Uterus (tissue), 4 donors: ENCODE results near the gene CACNA1C. TPM values are rescaled to one million over a fixed set of nuclear protein-coding genes. Genes with fewer than 3 reads are reported as not detected.
A peak's percentile ranks its signal among the peaks of the same experiment; 100 is the strongest.

ENCODE experiments used
- DNase-seq, 2 donors: peaks; one replicate each; pipeline ENCODE4 v3.0.0-alpha.2; 2019 to 2020
- H3K27ac ChIP-seq, 2 donors: fragments of 200-600 bp; sonication (generic); 1 replicate in 1 of 2; 2 replicates in 1 of 2; pipeline ENCODE4 v1.5.1; 2016 to 2018
- H3K27me3 ChIP-seq, 2 donors: fragments of 200-600 bp; sonication (generic); one replicate each; pipeline ENCODE4 v1.5.1; 2018 to 2019; ENCODE audit warnings: control low read depth in 1 of 2
- H3K36me3 ChIP-seq, 2 donors: fragments of 200-600 bp; sonication (generic); one replicate each; pipeline ENCODE4 v1.5.1; 2019; ENCODE audit warnings: control low read depth in 1 of 2
- H3K4me1 ChIP-seq, 2 donors: fragments of 200-600 bp; sonication (generic); one replicate each; pipeline ENCODE4 v1.5.1; 2018 to 2019; ENCODE audit warnings: control low read depth in 1 of 2
- H3K4me3 ChIP-seq, 2 donors: fragments of 200-600 bp; sonication (generic); 1 replicate in 1 of 2; 2 replicates in 1 of 2; pipeline ENCODE4 v1.5.1; 2018 to 2019; ENCODE audit warnings: mild to moderate bottlenecking in 1 of 2
- H3K9me3 ChIP-seq, 2 donors: fragments of 200-600 bp; sonication (generic); one replicate each; pipeline ENCODE4 v1.5.1; 2019; ENCODE audit warnings: control low read depth in 1 of 2
- CTCF ChIP-seq, 4 experiments: fragments of 200-600 bp in 2 of 4; fragments of 450-650 bp in 2 of 4; sonication (generic) in 2 of 4; IDR thresholded peaks; one replicate each; pipeline ENCODE4 v1.5.1; 2016 to 2019; ENCODE audit warnings: antibody characterized with exemption in 4 of 4, mild to moderate bottlenecking in 2 of 4, moderate library complexity in 1 of 4
- POLR2A ChIP-seq, 2 donors: fragments of 450-650 bp; IDR thresholded peaks; one replicate each; pipeline ENCODE4 v1.6.1; 2016; ENCODE audit warnings: antibody characterized with exemption in 2 of 2, mild to moderate bottlenecking in 1 of 2, moderate library complexity in 1 of 2
- intact Hi-C: fragments of 100-400 bp; cut with DNase I; formaldehyde crosslinking; loops from one replicate; pipeline ENCODE4 v1.15.1; 2023; ENCODE audit warnings: low total_unique reads
- total RNA-seq, 4 donors: library from RNA; depleted of rRNA in 3 of 4; stranded (reverse); fragments of >200 nt in 3 of 4; gene quantifications; one replicate each; pipeline versions ENCODE4 v1.1.0 to v1.2.4, GENCODE V29; 2014 to 2023
- donor health status: DM: yes; HTN: yes; CAD: no.

The CACNA1C gene
- total RNA-seq, 4 donors from 2014 or later = 15.9 to 121 (median 32.1) TPM

GRCh38 chr12:2299206-2299605 lies 246.4 kb downstream of the CACNA1C start:
- DNase-seq = peak in 1 of 2 donors; percentile 54
- intact Hi-C loops = no loop called here
- no peaks in the 10 kb centered on the region for H3K27me3 ChIP-seq
- H3K9me3 ChIP-seq = no peaks in the 10 kb centered on the region
- no peak overlapping the region for H3K27ac ChIP-seq
- no peaks in the 10 kb centered on the region for H3K4me1 ChIP-seq
- H3K36me3 ChIP-seq = no peaks in the 10 kb centered on the region
- no peak for TF ChIP-seq POLR2A (IDR thresholded peaks at IDR 0.05)
- TF ChIP-seq CTCF (IDR thresholded peaks at IDR 0.05) = no peak
- no peak overlapping the region for H3K4me3 ChIP-seq

- Histone ChIP-seq H3K36me3 (no peaks in the 10 kb centered on the region), H3K27ac (peak overlapping the region in 1 of 2 donors; percentile 17), H3K4me3 (no peak overlapping the region), H3K27me3 (no peaks in the 10 kb centered on the region), H3K9me3 (no peaks in the 10 kb centered on the region), H3K4me1 (no peaks in the 10 kb centered on the region)
- no peak for DNase-seq
- intact Hi-C loops = no loop called here
- TF ChIP-seq CTCF (IDR thresholded peaks at IDR 0.05) (no peak), POLR2A (IDR thresholded peaks at IDR 0.05) (no peak)
These were observed 247.4 kb downstream of the CACNA1C start for GRCh38 chr12:2300168-2300567.

DNA sequence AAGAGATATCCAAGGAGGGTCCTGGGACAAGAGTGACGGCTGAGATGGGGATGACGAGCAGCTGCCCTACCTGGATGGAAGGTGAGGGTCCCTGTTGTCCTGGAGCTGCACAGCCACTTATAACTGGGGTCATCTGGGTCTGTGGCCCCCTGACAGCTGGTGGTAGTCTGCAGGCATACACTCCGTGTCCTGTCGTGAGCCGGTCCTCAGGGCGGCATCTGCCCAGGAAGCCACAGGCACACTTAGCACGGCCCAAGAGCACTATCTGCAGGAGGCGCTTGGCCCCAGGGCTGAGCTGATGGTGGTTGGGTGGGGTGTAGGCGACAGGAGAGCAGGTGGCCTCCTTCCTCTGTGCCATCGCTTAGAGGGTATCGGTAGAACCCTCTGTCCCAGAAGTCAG lies 248.1 kb downstream of the CACNA1C start:
- H3K4me1 ChIP-seq = no peaks in the 10 kb centered on the region
- no peak for DNase-seq
- H3K4me3 ChIP-seq = no peak overlapping the region
- H3K36me3 ChIP-seq = no peaks in the 10 kb centered on the region
- peak overlapping the region; percentile 17 for H3K27ac ChIP-seq
- no peaks in the 10 kb centered on the region for H3K27me3 ChIP-seq
- TF ChIP-seq POLR2A (IDR thresholded peaks at IDR 0.05) (no peak), CTCF (IDR thresholded peaks at IDR 0.05) (no peak)
- no peaks in the 10 kb centered on the region for H3K9me3 ChIP-seq
- intact Hi-C loops = no loop called here

DNA sequence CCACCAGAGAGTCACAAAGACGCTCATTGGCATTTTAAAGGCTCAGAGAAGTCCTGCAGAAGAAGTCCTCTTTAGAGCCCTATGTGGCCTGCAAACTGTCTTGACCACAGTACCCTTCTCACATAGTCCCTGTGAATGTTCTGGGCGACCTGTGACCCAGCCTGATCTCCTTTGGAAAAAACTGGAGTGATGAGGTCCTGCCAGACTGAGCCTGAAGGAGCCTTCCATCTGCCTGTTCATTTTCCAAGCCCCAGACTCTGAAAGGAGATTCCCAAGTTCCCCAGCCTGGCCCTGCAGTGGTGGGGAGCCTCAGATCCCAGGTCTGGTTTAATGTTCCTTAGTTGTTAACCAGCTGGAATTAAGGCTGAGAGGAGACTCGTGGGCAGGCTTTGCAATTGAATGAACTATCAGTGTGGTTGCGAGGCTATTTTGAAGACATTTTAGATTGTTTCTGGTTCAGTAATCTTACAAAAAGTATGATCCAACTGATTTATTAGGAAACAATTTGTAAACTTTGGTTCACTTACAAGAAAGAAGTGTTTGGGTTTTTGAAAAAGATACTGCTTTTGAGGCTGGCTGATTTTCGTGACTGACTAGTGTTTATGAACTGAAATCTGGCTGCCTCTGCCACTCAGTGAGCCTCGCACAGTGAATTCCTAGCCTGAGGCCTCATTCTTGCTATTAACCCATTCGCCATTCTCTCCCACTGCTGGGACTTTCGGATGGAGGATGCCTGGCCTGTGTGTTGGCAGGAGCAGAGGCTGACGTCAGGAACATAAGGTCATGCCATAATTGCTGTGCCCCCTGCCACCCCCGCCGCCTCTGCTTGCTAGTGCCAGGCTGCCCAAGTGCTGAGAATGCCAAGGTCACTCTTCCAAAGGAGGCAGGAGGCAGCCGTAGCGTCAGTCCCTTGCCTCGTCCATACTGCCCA lies 249.0 kb downstream of the CACNA1C start:
- peak overlapping the region; percentile 5 to 58 for H3K27ac ChIP-seq
- no peak for TF ChIP-seq CTCF (IDR thresholded peaks at IDR 0.05)
- no peak for TF ChIP-seq POLR2A (IDR thresholded peaks at IDR 0.05)
- H3K36me3 ChIP-seq = no peaks in the 10 kb centered on the region
- no peaks in the 10 kb centered on the region for H3K27me3 ChIP-seq
- no peaks in the 10 kb centered on the region for H3K4me1 ChIP-seq
- intact Hi-C loops = no loop called here
- DNase-seq = no peak
- H3K9me3 ChIP-seq = no peaks in the 10 kb centered on the region
- H3K4me3 ChIP-seq = no peak overlapping the region
